ENCODE results near the gene FGFR3. TPM values are rescaled to one million over a fixed set of nuclear protein-coding genes. Genes with fewer than 3 reads are reported as not detected.
"Not testable (repeated sequence)": the region's sequence is repeated elsewhere in the genome, so short reads cannot be mapped to it uniquely, and the experiment has no call there.

Gene FGFR3
- total RNA-seq, 1 donor from 2014 or later, result 44.3 TPM

GRCh38 chr4:1830642-1831228, 37.6 kb downstream of the FGFR3 start:
- Mint-ChIP-seq H3K36me3 (peaks cover 18% of the 10 kb centered on the region), H3K4me3 (no peak overlapping the region), H3K27ac (no peak overlapping the region)

DNA sequence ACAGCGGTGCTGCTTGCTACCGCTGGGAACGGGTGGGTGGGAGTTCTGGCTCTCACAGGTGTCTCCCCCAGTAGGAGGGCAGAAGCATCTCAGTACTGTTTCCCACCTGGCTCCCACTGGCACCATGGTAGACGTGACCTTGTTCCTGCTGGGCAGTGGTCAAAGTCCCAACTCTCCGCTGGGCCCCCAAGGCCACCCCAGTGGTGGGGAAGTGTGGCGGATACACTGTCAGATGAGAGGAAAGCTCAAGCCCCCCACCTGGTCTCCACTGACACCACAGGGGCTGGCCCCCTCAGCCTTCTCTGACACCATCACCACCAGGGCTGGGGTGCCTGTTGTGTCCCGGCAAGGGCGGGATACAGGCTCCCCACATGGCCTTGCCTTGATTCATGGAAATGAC, 38.2 kb downstream of the FGFR3 start:
- TF ChIP-seq, protein P1, sequence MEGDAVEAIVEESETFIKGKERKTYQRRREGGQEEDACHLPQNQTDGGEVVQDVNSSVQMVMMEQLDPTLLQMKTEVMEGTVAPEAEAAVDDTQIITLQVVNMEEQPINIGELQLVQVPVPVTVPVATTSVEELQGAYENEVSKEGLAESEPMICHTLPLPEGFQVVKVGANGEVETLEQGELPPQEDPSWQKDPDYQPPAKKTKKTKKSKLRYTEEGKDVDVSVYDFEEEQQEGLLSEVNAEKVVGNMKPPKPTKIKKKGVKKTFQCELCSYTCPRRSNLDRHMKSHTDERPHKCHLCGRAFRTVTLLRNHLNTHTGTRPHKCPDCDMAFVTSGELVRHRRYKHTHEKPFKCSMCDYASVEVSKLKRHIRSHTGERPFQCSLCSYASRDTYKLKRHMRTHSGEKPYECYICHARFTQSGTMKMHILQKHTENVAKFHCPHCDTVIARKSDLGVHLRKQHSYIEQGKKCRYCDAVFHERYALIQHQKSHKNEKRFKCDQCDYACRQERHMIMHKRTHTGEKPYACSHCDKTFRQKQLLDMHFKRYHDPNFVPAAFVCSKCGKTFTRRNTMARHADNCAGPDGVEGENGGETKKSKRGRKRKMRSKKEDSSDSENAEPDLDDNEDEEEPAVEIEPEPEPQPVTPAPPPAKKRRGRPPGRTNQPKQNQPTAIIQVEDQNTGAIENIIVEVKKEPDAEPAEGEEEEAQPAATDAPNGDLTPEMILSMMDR (conservative IDR thresholded peaks at IDR 0.05), result no peak
- Mint-ChIP-seq H3K36me3 (peaks cover 20% of the 10 kb centered on the region), H3K27me3 (no peaks in the 10 kb centered on the region), H3K27ac (no peak overlapping the region), H3K4me1 (ENCODE audit: unreplicated experiment) (no peaks in the 10 kb centered on the region), H3K4me3 (no peak overlapping the region), H3K9me3 (no peaks in the 10 kb centered on the region)
- DNase-seq (ENCODE audit: extremely low spot score, unreplicated experiment), result no peak

More at GRCh38 chr4:1830642-1831228, 37.6 kb downstream of the FGFR3 start:
- no peak for DNase-seq (ENCODE audit: extremely low spot score, unreplicated experiment)
- TF ChIP-seq, protein P1 (conservative IDR thresholded peaks at IDR 0.05), result no peak
- H3K4me1 Mint-ChIP-seq (ENCODE audit: unreplicated experiment), result no peaks in the 10 kb centered on the region
- H3K9me3 Mint-ChIP-seq, result no peaks in the 10 kb centered on the region
- no peaks in the 10 kb centered on the region for H3K27me3 Mint-ChIP-seq

- Mint-ChIP-seq H3K27me3 (no peaks in the 10 kb centered on the region), H3K4me3 (no peak overlapping the region), H3K9me3 (no peaks in the 10 kb centered on the region), H3K36me3 (peaks cover 21% of the 10 kb centered on the region), H3K27ac (no peak overlapping the region), H3K4me1 (ENCODE audit: unreplicated experiment) (no peaks in the 10 kb centered on the region)
- DNase-seq (ENCODE audit: extremely low spot score, unreplicated experiment), result no peak
- TF ChIP-seq, protein P1 (conservative IDR thresholded peaks at IDR 0.05), result no peak
These were observed 39.6 kb downstream of the FGFR3 start for GRCh38 chr4:1832690-1833089.

DNA sequence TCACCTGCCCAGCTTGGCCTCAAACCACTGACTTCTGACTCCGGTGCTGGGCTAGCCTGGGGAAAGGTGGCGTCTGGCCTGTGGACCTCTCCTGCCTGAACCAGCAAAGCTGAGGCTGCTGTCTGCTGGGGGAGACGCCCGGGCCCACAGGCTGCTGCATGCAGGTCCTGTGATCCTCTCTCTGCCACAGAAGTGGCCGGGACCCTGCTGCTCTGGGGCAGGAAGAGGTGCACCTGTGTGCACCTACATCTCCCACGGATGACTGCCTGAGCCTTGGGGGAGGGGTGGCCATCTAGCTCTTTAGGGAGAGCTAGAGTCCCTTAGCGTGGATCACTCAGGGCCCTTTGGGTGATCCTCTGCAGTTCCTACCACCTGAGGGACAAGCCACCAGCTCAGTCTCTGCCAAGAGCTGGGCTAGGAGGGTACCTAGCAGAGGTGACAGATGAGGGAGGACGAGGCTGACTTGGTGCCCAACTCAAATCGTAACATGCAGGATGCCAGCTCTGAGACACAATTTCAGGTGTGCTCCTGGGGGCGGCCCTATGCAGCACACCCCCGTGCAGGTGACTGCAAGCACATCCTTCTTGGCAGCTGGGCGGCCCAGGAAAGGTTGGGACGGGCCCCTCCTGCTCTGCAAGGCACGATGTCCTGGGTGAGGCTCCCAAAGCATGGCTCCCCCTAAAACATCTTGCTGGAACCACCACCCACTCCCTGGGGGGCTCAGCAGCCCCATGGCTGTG, 40.4 kb downstream of the FGFR3 start:
- no peaks in the 10 kb centered on the region for H3K4me1 Mint-ChIP-seq (ENCODE audit: unreplicated experiment)
- H3K27me3 Mint-ChIP-seq, result no peaks in the 10 kb centered on the region
- H3K27ac Mint-ChIP-seq, result no peak overlapping the region
- H3K9me3 Mint-ChIP-seq, result no peaks in the 10 kb centered on the region
- H3K4me3 Mint-ChIP-seq, result no peak overlapping the region
- H3K36me3 Mint-ChIP-seq, result peaks cover 21% of the 10 kb centered on the region
- no peak for DNase-seq (ENCODE audit: extremely low spot score, unreplicated experiment)
- TF ChIP-seq, protein P1 (conservative IDR thresholded peaks at IDR 0.05), result no peak

GRCh38 chr4:1834047-1834775, 41.1 kb downstream of the FGFR3 start:
- TF ChIP-seq, protein P1 (conservative IDR thresholded peaks at IDR 0.05), result no peak
- H3K9me3 Mint-ChIP-seq, result no peaks in the 10 kb centered on the region
- H3K27me3 Mint-ChIP-seq, result no peaks in the 10 kb centered on the region
- no peaks in the 10 kb centered on the region for H3K4me1 Mint-ChIP-seq (ENCODE audit: unreplicated experiment)
- peaks cover 21% of the 10 kb centered on the region for H3K36me3 Mint-ChIP-seq
- no peak for DNase-seq (ENCODE audit: extremely low spot score, unreplicated experiment)
- H3K27ac Mint-ChIP-seq, result no peak overlapping the region
- H3K4me3 Mint-ChIP-seq, result no peak overlapping the region

DNA sequence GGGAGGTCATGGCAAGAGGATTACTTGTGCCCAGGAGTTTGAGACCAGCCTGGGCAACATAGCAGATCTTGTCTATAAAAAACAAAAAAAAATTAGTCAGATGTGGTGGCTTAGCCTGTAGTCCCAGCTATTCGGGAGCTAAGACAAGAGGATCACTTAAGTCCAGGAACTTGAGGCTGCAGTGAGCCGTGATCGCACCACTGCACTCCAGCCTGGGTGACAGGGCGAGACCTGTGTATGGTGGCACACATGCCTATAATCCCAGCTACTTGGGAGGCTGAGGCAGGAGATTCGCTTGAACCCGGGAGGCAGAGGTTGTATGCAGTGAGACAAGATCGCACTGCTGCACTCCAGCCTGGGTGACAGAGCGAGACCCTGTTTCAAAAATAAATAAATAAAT, 42.7 kb downstream of the FGFR3 start:
- not testable (repeated sequence) for H3K4me1 Mint-ChIP-seq (ENCODE audit: unreplicated experiment); H3K36me3 Mint-ChIP-seq; H3K27ac Mint-ChIP-seq; DNase-seq (ENCODE audit: extremely low spot score, unreplicated experiment); H3K4me3 Mint-ChIP-seq; H3K9me3 Mint-ChIP-seq; H3K27me3 Mint-ChIP-seq
